HTERT RPE-1 (cell line): ENCODE data around the gene NFKB1.
"Not testable (repeated sequence)": the region's sequence is repeated elsewhere in the genome, so short reads cannot be mapped to it uniquely, and the experiment has no call there.

Experiments used
- in situ Hi-C: fragments of 300-500 bp; cut with MboI; formaldehyde crosslinking; loops from 4 replicates; pipeline ENCODE4 v1.14.3; 2020; ENCODE audit warnings: low sequenced_read_pairs

NFKB1 gene

GRCh38 chr4:102500696-102501446, at the start of gene NFKB1:
TSS of gene NFKB1 (plus strand) at chr4:102501359. CDS start at chr4:102525519, 24,160 bp downstream.
- in situ Hi-C loops: no loop called here

- in situ Hi-C loops: no loop called here
These were observed 48.3 kb upstream of the NFKB1 start for GRCh38 chr4:102452854-102453253.

DNA sequence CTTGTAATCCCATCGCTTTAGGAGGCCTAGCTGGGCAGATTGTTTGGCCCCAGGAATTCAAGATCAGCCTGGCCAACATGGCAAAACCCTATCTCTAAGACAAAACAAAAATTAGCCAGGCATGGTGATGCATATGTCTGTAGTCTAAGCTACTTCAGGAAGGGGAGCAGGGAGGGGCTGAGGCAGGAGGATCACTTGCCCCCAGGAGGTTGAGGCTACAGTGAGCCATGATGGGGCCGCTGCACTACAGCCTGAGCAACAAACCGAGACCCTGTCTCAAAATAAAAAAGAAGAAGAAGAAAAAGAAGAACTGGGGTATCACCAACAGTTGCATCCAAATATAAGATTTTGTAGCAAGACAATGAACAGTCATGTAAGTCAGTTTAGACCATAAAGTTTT, 47.3 kb upstream of the NFKB1 start:
- in situ Hi-C loops: no loop called here

DNA sequence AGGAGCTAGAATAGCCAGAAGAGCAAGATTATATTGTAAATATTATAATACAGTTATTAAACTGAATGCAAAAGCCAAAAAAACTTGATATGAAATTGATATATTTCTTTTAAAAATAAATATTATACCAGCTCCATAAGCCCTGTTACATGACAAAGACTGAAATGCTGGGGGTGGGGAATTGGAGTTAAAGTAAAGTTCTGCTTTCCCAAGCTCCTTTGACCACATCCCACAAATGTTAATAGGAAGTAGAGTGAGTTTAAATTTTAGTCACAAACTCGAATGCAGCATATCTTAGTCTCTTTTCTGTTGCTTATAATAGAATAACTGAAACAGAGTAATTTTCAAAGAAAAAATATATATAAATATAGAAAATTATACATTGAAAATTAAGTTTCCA, 46.9 kb upstream of the NFKB1 start:
- in situ Hi-C loops: no loop called here

GRCh38 chr4:102454981-102455685, 46.0 kb upstream of the NFKB1 start:
- in situ Hi-C loops: no loop called here

GRCh38 chr4:102455750-102456149, 45.4 kb upstream of the NFKB1 start:
- in situ Hi-C loops: no loop called here

DNA sequence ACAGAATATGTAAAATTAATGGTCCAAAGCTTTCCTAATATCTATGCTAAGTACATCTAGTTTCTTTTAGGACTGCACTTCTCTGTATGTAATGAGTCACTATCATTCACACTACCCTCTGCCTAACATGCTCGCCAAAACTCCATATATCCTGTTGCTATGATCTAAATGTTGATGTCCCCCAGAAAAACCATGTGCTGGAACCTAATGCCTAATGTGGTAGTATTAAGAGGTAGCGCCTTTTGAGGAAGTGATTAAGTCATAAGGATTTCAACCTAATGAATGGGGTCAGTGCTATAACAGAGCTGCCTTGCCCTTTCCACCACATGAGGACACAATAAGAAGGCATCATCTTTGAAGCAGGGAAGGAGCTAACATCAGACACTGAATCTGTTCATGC, 34.9 kb upstream of the NFKB1 start:
- in situ Hi-C loops: no loop called here

DNA sequence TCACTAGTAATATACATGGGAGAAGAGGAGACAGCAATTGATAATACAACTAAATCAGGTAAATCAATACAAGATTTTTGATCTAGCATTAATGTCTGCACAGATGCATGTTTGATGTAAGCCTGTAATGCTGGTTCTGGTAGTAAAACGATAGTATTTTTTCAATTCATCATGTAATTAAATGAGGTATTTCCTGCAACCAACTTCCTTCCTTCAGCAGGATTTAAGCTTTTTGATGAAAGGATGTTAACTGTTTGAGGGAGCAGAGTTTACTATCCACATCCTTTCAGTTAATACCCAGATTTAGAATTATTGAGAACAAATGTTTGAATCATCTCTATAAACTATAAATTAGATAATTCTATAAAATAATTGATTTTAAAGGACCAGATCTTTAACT, 31.4 kb upstream of the NFKB1 start:
- in situ Hi-C loops: no loop called here

GRCh38 chr4:102472441-102473013, 28.6 kb upstream of the NFKB1 start:
- in situ Hi-C loops: no loop called here

DNA sequence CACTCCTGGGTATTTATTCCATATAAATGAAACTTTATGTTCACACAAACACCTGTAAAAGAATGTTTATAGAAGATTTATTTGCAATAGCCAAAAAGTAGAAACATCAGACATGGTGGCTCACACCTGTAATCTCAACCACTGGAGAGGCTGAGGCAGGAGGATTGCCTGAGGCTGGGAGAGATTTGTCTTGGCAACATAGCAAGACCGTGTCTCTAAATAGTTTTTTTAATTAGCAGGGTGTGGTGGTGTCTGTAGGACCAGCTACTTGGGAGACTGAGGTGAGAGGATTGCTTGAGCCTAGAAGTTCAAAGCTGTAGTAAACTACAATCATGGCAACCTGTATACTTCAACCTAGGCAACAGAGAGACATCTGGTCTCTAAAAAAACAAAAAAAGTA, 27.7 kb upstream of the NFKB1 start:
- in situ Hi-C loops: no loop called here

- in situ Hi-C loops: no loop called here
These were observed 26.2 kb upstream of the NFKB1 start for GRCh38 chr4:102474736-102475504.

DNA sequence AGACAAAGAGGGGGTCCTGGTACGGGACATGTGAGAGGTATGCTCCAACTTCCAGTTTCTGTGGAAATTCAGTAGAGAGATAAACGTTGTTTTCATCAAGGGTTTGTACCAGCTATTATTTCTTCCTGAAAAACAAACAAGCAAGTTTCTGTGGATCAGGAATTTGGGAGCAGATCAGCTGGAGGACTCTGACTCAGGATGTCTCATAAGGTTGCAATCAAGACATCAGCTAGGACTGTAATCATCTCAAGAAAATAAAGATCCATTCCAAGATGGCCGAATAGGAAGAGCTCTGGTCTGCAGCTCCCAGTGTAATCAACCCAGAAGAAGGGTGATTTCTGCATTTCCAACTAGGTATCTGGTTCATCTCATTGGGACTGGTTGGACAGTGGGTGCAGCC, 23.5 kb upstream of the NFKB1 start:
- in situ Hi-C loops: no loop called here

DNA sequence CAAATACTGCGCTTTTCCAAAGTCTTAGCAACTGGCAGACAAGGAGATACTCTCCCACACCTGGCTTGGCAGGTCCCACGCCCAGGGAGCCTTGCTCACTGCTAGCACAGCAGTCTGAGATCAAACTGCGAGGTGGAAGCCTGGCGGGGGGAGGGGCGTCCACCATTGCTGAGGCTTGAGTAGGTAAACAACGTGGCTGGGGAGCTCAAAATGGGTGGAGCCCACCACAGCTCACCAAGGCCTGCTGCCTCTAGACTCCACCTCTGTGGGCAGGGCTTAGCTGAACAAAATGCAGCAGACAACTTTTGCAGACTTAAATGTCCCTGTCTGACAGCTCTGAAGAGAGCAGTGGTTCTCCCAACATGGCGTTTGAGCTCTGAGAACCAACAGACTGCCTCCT, 23.0 kb upstream of the NFKB1 start:
- in situ Hi-C loops: no loop called here

GRCh38 chr4:102479832-102480231, 21.3 kb upstream of the NFKB1 start:
- in situ Hi-C loops: not testable (repeated sequence)

DNA sequence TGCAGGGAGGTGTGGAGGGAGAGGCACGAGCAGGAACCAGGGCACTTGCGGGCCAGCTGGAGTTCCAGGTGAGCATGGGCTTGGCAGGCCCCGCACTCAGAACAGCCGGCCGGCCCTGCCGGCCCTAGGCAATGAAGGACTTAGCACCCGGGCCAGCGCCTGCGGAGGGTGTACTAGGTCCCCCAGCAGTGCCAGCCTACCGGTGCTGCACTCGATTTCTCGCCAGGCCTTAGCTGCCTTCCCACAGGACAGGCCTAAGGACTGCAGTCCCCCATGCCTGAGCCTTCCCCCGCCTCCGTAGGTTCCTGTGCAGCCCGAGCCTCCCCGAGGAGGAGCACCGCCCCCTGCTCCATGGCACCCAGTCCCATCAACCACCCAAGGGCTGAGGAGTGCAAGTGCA, 18.0 kb upstream of the NFKB1 start:
- in situ Hi-C loops: no loop called here

DNA sequence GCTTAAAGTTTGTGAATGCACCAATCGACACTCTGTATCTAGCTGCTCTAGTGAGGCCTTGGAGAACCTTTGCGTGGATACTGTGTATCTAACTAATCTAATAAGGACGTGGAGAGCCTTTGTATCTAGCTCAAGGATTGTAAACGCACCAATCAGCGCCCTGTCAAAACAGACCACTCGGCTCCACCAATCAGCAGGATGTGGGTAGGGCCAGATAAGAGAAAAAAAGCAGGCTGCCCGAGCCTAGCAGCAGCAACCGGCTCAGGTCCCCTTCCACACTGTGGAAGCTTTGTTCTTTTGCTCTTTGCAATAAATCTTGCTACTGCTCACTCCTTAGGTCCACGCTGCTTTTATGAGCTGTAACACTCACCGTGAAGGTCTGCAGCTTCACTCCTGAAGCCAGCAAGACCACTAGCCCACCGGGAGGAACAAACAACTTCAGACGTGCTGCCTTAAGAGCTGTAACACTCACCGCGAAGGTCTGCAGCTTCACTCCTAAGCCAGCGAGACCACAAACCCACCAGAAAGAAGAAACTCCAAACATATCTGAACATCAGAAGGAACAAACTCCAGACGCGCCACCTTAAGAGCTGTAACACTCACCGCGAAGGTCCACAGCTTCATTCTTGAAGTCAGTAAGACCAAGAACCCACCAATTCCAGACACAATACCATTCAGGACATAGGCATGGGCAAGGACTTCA, 17.0 kb upstream of the NFKB1 start:
- in situ Hi-C loops: not testable (repeated sequence)

- in situ Hi-C loops: no loop called here
These were observed 8.5 kb upstream of the NFKB1 start for GRCh38 chr4:102492531-102493241.

GRCh38 chr4:102493257-102493656, 7.9 kb upstream of the NFKB1 start:
- in situ Hi-C loops: no loop called here

- in situ Hi-C loops: no loop called here
These were observed 7.4 kb upstream of the NFKB1 start for GRCh38 chr4:102493794-102494193.

DNA sequence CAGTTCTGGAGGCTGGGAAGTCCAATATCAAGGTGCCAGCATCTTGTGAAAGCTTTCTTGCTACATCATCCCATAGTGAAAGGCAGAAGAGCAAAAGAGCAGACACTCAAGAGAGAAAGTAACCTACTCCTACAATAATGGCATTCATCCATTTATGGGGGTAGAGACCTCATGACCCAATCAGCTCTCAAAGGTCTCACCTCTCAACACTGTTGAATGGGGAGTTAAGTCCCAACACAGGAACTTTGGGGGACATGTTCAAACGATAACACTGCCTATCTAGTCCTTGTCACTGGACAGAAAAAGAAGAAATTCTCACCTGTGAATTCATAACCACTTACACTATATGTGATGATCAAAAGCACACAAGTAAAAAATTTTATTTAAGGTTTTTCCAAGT, 6.6 kb upstream of the NFKB1 start:
- in situ Hi-C loops: no loop called here
